ENCODE measurements around the gene MCC.

The MCC gene

DNA sequence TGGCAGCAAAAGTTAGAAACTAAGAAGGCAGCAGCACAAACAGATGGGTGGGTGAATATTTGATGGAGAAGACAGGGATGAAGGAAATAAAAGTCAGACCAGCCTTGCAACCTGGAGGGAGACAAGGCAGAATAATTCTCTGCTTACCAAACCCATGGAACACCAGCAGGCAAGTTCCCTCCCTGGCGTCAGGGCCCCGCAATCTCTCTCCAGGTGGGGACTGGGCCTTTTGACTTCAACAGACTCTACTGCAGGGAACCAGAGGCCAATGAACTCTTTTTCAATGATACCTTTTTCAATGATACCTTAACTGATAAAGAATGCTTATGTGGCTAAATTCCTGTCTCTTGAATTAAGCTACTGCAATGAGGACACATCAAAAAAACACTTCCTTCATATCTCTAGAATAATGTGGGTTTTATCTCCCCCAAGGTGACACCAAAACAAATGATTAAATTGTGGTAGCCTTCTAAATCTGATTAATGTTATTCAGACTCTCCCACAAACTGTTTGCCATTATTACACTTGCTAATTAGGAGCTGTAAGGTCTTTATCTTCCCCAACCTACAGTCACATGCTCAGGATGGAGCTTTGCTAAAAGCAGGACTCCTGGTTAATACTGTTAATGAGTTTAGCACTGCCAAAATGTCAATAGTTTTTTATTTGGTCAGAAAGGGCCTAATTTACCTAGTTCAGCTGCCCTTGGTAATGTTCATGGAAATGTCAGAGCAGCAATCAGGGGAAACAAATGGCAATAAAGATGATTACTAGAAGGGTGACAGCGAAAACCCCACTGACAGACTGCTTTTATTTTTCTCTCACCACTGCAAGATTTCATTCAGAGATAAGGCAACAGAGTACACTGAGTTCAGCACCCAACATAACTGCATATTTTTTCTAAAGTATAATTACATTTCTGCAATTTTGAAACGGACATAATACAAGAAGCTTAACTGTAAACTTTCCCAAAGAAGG lies 218.9 kb downstream of the MCC start:
- DNase-seq (ENCODE audit: low spot score) = no peak

DNA sequence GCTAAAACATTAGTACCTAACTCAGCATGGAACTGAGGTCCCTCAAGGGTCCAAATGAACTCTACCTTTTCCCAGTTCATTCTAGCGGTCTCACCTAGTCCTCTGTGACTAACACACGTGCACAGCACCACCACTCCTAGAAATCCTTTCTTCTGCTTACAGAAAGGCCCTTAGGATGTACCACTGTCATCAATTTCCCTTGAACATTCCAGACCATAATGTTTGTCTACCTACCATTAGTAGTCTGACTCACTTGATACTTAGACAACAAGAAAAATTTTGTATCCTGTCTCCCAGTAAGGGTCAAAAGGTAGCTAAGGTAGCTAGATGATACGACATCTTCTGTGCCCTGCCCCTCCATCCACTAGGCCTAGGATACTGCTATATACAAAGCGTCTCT lies 220.0 kb downstream of the MCC start:
- no peak for DNase-seq (ENCODE audit: low spot score)

DNA sequence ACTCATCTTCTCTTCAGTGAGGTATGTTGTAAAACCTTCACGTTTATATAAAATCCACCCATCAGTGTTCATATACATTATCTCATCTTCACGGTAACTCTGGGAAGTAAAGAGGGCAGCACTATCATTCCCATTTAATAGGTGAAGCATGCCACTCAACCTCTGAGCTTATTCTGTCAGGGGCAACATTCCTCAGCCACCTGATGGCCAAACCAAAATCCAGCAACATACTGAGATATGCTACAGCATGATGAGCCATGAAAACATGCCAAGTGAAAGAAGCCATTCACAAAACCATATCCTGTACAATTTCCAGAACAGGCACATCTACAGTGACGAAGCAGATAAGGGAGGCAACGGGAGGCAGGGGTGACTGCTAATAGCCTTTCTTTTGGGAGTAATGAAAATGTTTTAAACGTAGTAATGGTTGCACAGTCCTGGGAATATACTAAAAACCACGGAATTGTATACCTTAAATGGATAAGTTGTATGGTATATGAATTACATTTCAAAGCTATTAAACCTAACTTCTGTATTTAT lies 220.8 kb downstream of the MCC start:
- no peak for DNase-seq (ENCODE audit: low spot score)

DNA sequence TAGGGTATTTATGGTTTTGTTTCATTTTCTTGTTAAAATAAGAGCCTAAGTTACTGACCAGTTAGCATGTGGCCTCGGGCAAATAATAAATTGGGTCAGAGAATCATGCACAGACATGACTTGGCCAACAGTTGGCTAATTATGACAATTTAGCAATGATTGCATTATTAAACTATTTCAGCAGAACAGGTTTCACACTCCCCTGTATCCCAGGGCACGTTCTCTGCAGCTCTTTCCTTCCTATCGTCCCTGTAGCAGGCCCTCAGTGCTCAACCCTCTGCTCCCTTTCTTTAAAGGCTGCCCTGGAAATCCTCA lies 221.4 kb downstream of the MCC start:
- DNase-seq (ENCODE audit: low spot score) = no peak

DNA sequence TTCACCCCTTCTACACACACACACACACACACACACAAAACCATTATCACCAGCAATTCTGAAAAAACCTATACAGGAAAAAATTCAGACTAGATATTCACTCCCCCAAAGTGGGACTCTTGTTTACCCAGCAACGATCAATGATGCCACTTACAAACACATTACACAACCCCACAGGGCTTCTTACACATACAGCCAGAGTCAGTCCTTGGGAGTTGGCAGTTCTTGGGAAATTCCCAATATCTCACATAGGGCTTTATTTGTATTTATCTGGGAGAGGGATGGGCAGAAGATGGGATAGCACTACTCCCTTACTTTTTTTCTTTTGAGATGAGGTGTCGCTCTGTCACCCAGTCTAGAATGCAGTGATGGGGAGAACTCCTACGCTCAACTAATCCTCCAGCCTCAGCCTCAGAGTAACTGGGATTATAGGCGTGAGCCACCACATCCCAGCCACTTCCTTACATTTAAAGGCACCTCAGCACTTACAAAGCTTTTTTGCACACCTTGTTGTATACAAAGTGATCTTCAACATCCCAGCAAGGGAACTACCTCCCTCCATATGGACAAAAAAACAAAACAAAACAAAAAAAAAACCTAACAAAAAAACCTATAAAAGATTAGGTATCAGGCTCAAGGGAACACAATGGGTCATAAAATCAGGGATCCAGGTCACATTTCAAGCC lies 221.9 kb downstream of the MCC start:
- DNase-seq (ENCODE audit: low spot score) = no peak

DNA sequence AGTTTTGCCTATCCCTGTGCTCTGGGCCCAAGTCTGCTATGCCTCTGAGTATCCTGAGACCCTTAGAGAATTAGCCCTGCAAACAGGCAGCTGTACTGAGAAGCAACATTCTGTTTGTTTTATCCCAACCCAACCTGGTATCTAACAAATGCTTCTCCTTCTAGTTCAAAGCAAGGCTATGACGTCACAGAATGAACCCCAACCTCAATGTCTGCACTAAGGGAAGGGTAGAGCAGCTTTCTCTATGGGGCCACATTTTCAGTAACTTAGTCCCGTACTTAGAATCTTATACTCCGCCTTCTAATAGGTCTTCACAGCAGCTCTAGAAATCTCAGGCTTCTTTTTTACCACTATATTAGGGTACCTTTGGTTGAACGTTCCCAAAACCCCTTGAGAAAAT lies 223.1 kb downstream of the MCC start:
- no peak for DNase-seq (ENCODE audit: low spot score)

DNA sequence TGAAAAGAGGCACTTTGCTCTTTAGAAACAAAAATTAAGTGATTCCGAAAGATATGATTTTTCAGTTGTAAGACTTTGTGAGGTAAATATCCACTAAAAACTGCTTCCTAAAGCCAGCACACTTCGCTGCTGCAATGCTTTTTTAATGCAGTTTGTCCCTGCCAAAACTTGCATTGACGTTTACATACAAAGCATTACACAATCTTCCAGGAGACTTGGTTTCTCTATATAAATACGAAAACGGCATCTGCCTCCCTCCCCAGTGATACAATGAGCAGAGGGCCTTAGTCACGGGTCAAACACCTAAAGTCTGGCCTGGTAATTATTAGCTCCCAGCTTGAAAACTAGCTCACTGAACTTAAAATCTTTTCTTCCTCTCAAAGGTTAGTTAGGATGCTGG lies 224.2 kb downstream of the MCC start:
- DNase-seq (ENCODE audit: low spot score) = no peak

DNA sequence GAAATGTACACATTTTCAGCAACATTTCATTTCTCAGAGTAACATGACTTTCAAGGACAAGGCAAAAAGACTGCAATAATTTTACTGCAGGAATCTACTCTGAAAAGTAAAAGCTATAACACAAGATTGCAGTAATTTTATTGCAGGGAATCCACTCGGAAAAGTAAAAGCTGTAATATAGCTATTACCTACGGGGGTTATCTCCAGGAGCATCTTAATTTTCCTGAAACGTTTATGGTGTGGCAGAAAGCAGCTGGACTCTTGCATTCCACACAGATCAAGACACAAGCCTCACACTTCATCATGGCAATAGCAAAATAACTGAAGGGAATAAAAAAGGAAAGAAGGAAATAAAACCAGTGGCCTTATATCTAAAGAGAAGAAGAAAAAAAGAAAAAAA lies 224.7 kb downstream of the MCC start:
- no peak for DNase-seq (ENCODE audit: low spot score)

DNA sequence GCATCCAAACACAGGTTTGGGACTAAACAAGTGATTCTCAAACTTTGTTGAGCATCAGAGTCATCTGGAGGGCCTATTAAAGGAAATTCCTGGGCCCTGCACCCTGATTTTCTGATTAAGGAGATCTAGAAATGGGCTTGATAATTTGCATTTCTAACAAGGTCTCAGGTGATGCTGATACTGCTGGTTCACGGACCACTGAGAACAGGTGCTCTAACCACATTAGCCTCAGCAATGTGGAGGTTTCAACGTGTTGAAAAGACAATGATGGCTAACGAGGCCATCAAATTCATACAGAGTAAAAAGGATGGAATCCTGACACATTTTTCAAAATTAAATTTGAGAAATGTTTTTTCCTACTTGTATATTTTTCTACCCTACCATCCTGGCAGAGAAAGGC lies 225.6 kb downstream of the MCC start:
- no peak for DNase-seq (ENCODE audit: low spot score)

DNA sequence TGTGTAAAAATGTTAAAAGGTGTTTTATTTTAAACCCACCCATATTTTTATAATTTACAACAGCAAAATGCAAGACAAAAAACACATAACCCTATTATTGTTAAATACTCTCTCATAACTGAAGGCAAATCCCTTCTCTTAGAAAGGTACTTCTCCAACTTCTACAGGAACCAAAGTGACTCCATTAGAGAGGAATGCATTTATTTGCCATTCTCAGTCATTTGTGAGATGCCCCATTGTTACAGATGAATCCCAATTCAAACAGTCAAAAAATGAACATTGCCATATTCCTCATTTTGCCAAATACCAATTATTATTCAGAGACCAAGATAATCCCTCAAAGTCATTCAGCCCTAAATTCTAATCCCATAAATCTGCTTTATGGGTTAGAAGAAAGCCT lies 229.2 kb downstream of the MCC start:
- DNase-seq (ENCODE audit: low spot score) = no peak

DNA sequence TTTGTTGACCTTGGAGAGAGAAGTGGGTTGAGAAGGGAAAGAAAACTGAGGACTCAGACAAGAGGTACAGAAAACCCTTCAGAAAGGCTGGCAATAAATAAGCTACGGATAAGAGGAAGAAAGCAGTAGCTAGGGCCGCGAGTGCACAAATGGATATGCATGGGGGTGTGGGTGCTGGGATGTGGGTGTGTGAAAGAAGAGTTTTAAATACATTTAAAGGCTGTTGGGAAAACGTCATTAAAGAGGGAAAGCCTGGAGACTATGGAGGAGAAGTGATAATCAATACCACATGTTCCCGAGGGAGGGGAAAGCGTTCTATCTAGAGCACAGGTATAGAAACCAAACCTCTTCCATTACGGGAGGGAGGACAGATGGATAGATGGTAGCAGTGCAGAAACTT lies 230.7 kb downstream of the MCC start:
- no peak for DNase-seq (ENCODE audit: low spot score)

DNA sequence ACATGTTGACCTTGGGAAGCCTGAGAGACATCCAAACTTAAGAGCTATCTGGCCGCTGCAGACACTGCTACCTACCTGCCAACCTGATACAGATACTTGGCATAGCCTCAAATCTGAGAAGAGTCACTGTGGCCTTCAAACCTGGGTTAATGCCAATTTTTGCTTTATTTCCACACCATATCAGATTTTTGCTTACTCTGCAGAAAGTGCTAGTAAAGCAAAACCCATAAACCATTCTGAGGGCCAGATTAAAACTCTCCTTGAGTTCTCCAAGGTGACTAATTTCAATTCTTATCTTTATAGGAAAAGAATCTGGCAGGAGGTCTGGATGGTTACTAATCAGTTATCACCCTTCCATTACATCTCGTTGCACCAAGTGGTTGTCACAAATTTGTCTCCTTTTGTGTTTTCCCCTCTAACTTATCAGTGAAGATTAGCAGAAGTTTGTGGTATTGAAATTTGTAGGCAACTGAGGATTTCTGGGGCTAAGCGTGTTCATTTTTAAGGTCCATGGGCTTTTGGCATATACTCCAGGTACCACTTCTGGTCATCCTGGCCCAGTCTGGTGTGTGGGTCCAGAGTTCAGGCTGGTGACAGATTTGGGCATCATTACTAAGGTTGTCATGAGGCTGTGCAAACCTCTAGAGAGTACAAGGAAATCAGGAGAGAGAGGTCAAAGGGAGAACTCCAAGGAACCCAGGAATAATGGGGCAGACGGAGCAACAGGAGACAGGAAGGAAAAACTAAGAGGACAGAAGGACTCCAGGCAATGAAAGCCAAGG lies 231.4 kb downstream of the MCC start:
- DNase-seq (ENCODE audit: low spot score) = no peak

DNA sequence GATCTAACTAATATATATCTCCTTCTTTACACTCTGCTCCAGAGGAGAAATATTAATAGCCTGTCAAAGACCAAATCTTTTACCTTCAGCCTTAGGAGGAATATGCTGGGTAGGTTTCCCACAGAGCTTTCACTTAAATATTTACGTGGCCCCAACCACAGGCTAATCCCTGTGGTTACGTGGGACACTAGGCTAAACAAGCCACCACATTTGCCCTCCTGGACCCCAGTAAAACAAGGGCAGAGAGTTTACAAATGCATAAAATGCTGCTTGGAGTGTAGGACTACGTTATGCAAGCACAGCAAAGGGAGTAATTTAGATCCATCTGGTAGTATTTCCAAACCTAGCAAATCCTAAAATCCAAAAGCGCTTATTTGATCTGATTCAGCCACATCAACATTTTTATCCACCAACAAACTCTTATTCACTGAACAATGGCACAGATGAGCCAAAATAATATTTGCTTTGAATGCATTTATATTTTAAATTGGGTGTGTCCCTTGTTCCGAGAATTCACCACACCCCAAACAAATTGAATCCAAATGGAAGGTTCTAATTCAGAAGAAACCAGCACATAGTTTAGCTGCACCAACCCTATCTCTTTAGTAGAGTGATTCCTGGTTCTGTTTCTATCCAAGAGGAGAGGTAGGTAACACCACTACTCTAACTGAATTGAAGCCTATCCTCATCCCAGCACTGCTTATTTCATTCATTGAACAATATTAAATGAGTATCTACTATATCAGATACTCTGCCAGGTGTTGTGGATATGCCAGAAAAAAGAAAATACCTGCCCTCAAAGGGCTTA lies 232.5 kb downstream of the MCC start:
- DNase-seq (ENCODE audit: low spot score) = no peak

DNA sequence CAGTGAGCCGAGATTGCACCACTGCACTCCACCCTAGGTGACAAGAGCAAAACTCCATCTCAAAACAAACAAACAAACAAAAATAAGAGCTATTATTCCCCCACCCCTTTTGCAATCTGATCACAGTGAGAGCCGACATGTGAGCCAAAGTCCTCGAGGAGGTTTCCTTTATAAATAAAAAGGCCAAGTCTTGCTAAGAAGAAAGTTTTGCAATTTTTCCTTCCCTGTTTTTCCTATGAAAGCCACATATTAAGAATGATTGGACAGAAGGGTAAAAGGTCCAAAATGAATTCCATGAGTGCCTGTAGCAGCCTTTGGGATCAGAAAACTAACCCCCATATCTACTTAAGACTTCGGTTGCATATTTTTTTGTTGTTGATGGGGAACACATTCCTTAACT lies 233.1 kb downstream of the MCC start:
- no peak for DNase-seq (ENCODE audit: low spot score)

DNA sequence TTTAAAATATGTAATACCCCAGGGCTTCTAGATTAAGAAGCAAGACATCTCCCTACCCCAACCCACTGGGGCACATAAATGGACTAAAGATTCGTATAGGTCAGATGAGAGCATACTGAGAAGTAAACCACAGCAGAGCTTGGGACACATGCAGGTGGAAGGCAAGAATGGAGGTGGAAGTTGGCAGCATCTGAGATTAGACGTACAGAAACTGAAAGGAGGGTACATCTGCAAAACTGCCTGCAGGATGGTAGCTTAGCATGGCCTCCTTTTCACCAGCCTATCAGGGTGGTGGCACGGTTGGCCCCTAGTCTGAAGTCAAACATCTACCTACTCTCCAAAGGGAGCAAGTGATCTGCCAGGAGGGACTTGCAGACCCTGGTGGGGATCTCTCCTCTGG lies 235.2 kb downstream of the MCC start:
- no peak for DNase-seq (ENCODE audit: low spot score)

DNA sequence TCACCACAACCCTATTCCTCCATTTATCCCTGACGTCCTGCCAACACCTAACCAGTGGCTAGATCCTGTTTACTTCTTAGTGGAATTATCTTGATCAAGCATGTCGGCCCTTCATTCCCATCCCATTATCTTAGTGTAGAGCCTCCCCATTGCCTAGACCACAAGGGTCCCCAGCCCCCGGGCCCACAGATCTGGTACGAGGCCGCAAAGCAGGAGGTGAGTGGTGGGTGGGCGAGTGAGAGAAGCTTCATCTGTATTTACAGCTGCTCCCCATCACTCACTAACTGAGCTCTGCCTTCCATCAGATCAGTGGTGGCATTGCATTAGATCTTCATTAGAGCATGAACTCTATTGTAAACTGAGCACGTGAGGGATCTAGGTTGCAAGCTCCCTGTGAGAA lies 236.2 kb downstream of the MCC start:
- no peak for DNase-seq (ENCODE audit: low spot score)

DNA sequence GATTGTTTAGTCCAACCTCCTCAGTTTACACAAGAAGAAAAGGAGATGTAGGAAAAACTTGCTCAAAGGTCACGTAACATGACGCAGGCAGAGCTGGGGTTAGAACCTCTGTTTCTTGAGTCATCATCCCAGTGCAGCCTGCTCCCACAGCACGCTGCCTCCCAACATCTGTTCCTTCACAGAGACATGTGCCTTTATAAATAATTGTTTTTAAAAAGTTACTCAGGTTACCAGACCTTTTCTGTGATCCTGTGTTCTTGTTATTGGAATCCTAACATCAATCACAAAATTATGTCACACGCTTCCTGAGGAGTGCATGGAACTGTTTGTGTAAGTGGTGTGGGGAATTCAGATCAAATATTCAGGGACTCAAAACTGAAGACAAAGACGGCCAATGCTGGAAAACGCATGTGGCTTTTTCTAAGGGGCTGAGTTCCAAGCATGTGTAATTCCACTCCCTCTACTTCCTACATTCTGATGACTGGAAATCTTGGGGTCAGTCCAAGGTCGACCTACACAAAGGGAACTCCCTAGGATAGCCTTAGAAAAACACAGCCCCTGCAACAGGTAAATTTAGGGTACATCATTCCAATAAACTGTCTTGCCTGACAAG lies 237.8 kb downstream of the MCC start:
- no peak for DNase-seq (ENCODE audit: low spot score)

DNA sequence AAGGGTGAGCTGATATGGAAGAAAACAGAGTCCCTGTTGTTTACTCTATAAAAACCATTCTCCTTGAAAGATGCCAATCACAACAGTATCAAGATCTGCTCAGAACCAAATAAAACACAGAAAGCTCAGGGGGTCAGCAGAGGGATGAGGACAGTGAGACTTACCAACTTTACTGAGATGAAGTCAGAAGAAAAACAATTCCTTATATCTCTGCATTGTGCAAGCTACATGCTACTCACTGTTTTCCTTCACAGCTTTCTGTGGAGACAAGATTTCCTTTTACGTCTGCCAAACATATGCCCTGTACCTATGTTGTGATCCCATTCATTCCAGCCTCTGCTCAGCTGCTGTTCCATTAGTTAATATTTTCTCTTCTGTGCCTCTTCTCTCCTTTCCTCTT lies 239.0 kb downstream of the MCC start:
- DNase-seq (ENCODE audit: low spot score) = no peak

DNA sequence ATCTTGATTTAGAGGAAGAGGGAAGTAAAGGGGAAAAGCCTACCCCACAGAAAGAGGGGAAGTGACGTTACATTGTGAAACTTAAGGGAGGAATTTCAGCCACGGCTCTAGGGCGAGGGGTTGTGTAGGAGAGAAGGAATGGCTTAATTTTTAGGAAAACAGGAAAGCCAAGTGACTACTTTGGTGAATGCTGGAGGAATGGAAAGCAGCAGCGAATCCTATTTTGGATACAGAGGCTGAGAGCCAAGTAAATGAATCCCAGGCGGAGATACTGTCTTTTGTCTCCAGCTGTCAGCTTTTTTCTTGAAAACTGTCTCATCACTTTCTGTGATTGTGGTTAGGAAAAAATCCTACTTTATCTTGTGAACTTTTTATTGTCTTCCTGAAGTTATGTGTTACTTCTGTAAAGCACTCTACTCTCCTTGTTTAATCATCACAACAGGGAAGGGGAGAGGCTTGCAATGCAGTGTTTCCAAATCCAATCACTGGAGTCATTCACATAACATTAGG lies 241.8 kb downstream of the MCC start:
- no peak for DNase-seq (ENCODE audit: low spot score)

DNA sequence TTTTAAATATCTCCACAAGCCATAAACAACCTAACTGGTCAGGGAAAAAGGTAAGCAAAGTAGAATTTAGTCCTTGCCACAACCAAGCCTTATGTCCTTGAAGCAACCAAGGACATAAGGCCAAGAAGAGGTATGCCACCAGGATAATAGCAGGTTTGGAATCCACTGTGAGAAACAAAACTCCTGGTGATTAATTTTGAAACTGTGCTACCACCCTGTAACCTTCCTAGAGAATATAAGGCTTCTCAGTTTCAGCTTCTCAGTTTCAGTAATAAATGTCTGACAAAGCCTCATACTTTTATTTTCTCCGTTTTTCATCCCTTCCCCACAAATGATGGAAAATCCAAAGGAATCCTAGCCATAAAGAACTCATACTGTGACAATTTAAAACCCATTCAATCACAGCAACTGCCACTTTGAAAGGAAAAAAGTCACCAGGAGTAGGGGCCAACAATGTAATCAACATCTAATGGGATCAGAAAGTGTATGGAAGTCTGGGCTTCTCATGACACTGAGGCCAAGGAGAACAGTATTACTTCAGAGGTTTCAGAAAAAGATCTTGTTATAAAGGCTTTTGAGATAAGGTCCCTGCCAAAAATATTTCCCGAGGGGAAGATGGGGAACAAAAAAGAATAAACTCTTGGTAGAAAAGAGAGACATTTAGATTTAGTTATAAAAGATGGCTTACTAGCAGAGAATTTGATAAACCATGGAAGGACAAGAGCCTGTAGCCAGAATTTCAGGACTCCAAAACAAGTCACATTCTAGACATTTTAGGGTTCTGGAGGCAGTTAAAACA lies 242.6 kb downstream of the MCC start:
- no peak for DNase-seq (ENCODE audit: low spot score)
